PC-3 (cell line): Measurements from ENCODE around the gene MYBPH. TPM values are rescaled to one million over a fixed set of nuclear protein-coding genes. Genes with fewer than 3 reads are reported as not detected.

Experiments used
- ATAC-seq: fragments of 200-7000 bp; cut with Tn5 transposase; 2 replicates; pipeline ENCODE4 v1.9.1; 2020; ENCODE audit warnings: mild to moderate bottlenecking, moderate library complexity
- BruUV-seq: library from RNA; stranded (reverse); fragments of 400-500 nt; replicated peaks from 2 replicates; lab custom pipeline; 2021; lab: Mats Ljungman, UMichigan
- CTCF ChIA-PET: fragments of 300-600 bp; sonication (Branson Sonifier 250); formaldehyde crosslinking; loops from one replicate; lab custom pipeline; 2022; ENCODE audit warnings: antibody characterized with exemption; lab: Charles Lee
- POLR2A ChIA-PET: fragments of 300-600 bp; sonication (Branson Sonifier 250); formaldehyde crosslinking; loops from one replicate; lab custom pipeline; 2022; ENCODE audit warnings: antibody characterized with exemption; ENCODE audit not compliant: unreplicated experiment; lab: Charles Lee
- DNase-seq: peaks from one replicate; pipeline ENCODE4 v3.0.0-alpha.2; 2015
- H2AFZ ChIP-seq: fragments of 300-600 bp; sonication (generic); 2 replicates; pipeline ENCODE4 v1.6.0; 2016; ENCODE audit warnings: antibody characterized with exemption, low read length
- H3F3A ChIP-seq: fragments of 300-600 bp; sonication (generic); one replicate; pipeline ENCODE4 v1.6.0; 2017; ENCODE audit warnings: antibody characterized with exemption, low read length, control low read depth, mild to moderate bottlenecking; ENCODE audit not compliant: unreplicated experiment
- H3K27ac ChIP-seq: fragments of 300-600 bp; sonication (generic); 2 replicates; pipeline ENCODE4 v1.5.1; 2016; ENCODE audit warnings: mild to moderate bottlenecking, low read length
- H3K27me3 ChIP-seq: fragments of 300-600 bp; sonication (generic); 2 replicates; pipeline ENCODE4 v1.6.1; 2016; ENCODE audit warnings: low read length, mixed read lengths
- H3K36me3 ChIP-seq: fragments of 300-600 bp; sonication (generic); 2 replicates; pipeline ENCODE4 v1.6.1; 2016; ENCODE audit warnings: low read depth, mixed run types, low read length, mixed read lengths
- H3K4me1 ChIP-seq: fragments of 300-600 bp; sonication (generic); 2 replicates; pipeline ENCODE4 v1.5.1; 2016; ENCODE audit warnings: low read length; ENCODE audit not compliant: insufficient read depth
- H3K4me2 ChIP-seq: fragments of 300-600 bp; sonication (generic); 2 replicates; pipeline ENCODE4 v1.6.0; 2016; ENCODE audit warnings: low read length
- H3K4me3 ChIP-seq: fragments of 300-600 bp; sonication (generic); 2 replicates; pipeline ENCODE4 v1.5.1; 2016; ENCODE audit warnings: mild to moderate bottlenecking, low read length, mixed read lengths
- H3K79me2 ChIP-seq: fragments of 300-600 bp; sonication (generic); 2 replicates; pipeline ENCODE4 v1.6.1; 2017; ENCODE audit warnings: low read length, mixed read lengths
- H3K9ac ChIP-seq: fragments of 300-600 bp; sonication (generic); 2 replicates; pipeline ENCODE4 v1.6.0; 2016; ENCODE audit warnings: mild to moderate bottlenecking, low read length
- H3K9me2 ChIP-seq: fragments of 300-600 bp; sonication (generic); replicated peaks from 2 replicates; pipeline ENCODE4 v1.6.1; 2016; ENCODE audit warnings: mixed run types, low read length, mixed read lengths
- H3K9me3 ChIP-seq: fragments of 300-600 bp; sonication (generic); 2 replicates; pipeline ENCODE4 v1.6.1; 2016; ENCODE audit warnings: low read length, mixed read lengths
- H4K20me1 ChIP-seq: fragments of 300-600 bp; sonication (generic); 2 replicates; pipeline ENCODE4 v1.6.1; 2016; ENCODE audit warnings: low read length, mixed read lengths
- EZH2 ChIP-seq: fragments of 300-600 bp; sonication (generic); IDR thresholded peaks from one replicate; pipeline ENCODE4 v1.6.1; 2017; ENCODE audit warnings: antibody characterized with exemption, mild to moderate bottlenecking, low read length; ENCODE audit not compliant: unreplicated experiment
- EZH2phosphoT487 ChIP-seq: fragments of 300-600 bp; sonication (generic); IDR thresholded peaks from 2 replicates; pipeline ENCODE4 v1.6.1; 2018; ENCODE audit warnings: mild to moderate bottlenecking, antibody characterized with exemption, low read length, borderline replicate concordance
- intact Hi-C: fragments of 100-400 bp; cut with micrococcal nuclease; formaldehyde crosslinking; loops from 2 replicates; pipeline ENCODE4 v1.9.0; 2023
- total RNA-seq: library from RNA; depleted of rRNA; stranded (reverse); fragments of >200 nt; gene quantifications from 2 replicates; pipeline ENCODE4 v1.2.3, GENCODE V29; 2014; rRNA removed
- TF ChIP-seq, protein P1 (sequence below): fragments of 300-600 bp; sonication (generic); conservative IDR thresholded peaks from 2 replicates; pipeline ENCODE4 v1.5.1; 2017; ENCODE audit warnings: antibody characterized with exemption, low read depth, mild to moderate bottlenecking, low read length

The MYBPH gene
- total RNA-seq, 1 experiment from 2014 or later: not detected

DNA sequence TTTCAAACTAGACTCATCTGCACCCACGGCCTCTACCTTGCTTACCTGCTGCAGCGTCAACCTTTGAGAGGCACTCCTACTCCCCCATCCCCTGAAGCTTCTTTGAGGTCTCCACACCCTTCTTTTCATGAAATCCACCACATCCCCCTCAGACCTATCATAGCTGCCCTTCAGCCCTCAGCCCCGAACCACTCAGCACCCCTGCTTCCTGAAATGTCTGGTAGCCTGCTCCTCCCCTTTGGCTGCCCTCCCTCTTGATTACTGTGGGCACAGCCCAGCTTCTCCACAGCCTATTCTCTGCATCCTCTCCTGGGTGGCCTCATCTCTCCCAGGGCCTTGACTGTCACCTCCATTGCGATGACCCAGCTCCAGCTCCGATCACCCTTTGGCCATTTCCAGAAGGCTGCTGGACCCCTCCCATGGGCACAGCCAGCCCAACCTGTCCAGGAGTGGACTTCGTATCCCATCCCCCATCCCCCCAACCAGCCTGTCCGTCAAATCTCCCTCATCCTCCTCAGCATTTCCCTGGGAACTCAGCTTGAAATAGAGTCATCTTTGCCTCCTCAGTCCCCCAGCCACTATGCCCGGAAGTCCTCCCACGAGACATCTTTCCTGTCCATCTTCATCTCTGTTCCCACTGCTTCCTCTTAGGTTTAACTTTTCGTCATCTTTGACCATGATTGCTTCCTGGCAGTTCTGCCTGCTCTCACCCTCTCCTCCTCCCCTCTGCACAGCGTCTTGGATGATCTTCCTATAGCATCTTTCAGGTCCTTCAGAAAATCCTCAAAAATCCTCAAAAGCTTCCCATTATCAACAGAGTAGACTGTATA lies 54.2 kb downstream of the MYBPH start:
- POLR2A ChIA-PET: no interaction called here
- H2AFZ ChIP-seq: no peak overlapping the region
- TF ChIP-seq EZH2phosphoT487 (no peak), EZH2 (no peak)
- TF ChIP-seq, protein P1, sequence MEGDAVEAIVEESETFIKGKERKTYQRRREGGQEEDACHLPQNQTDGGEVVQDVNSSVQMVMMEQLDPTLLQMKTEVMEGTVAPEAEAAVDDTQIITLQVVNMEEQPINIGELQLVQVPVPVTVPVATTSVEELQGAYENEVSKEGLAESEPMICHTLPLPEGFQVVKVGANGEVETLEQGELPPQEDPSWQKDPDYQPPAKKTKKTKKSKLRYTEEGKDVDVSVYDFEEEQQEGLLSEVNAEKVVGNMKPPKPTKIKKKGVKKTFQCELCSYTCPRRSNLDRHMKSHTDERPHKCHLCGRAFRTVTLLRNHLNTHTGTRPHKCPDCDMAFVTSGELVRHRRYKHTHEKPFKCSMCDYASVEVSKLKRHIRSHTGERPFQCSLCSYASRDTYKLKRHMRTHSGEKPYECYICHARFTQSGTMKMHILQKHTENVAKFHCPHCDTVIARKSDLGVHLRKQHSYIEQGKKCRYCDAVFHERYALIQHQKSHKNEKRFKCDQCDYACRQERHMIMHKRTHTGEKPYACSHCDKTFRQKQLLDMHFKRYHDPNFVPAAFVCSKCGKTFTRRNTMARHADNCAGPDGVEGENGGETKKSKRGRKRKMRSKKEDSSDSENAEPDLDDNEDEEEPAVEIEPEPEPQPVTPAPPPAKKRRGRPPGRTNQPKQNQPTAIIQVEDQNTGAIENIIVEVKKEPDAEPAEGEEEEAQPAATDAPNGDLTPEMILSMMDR: no peak
- no peak overlapping the region for H3K4me3 ChIP-seq
- peaks cover 40% of the 10 kb centered on the region for H3K27me3 ChIP-seq
- no peak for DNase-seq
- H3K4me2 ChIP-seq: no peak overlapping the region
- no peak overlapping the region for H3K9ac ChIP-seq
- ATAC-seq: no peak
- H3K9me2 ChIP-seq: no peaks in the 10 kb centered on the region
- no peaks in the 10 kb centered on the region for H4K20me1 ChIP-seq
- no TSS peak for BruUV-seq
- H3K4me1 ChIP-seq: no peaks in the 10 kb centered on the region
- CTCF ChIA-PET: no interaction called here
- H3K9me3 ChIP-seq: no peaks in the 10 kb centered on the region
- H3F3A ChIP-seq: no peaks in the 10 kb centered on the region
- no peak overlapping the region for H3K27ac ChIP-seq
- no peaks in the 10 kb centered on the region for H3K36me3 ChIP-seq
- H3K79me2 ChIP-seq: no peaks in the 10 kb centered on the region
- intact Hi-C loops: no loop called here

DNA sequence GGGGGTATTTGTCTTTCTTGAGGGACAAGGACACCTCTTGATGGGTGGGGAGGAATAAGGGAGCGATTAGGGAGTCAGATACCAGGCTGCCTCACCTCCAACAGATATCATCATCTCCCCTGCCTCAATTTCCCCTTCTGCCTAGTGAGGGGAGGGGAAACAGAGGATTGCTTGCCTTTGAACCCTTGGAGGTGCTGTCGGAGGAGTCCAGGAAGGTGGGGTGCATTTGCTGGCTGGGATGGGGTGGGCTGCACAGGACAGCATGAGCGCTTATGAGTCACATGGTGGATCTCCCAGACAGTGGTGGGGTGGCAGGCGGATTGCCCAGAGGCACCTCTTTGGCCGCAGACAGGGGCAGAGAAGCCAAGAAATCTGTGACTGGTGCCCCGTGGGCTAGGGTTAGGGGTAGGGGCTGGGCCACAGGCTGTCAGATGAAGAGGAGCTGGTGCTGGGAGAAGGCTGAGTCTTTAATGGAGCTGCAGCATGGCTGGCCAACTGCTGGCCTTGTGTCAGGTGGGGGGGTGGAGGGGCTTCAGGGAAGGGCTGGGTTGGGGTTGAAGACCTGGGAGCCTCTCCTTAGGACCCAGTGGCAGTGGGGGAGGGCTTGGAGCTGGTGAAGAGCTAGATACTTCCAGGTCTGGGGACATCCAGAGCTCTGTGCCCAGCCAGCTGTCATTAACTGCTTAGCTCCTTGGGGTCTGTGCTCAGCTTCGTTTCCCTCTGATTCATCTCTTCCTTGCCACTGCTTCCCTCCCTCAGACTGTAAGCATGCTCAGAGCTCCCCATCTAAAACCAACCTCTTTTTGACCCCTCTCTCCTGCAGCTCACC lies 55.1 kb downstream of the MYBPH start:
- no peak for DNase-seq
- no peaks in the 10 kb centered on the region for H3K9me2 ChIP-seq
- H3K36me3 ChIP-seq: no peaks in the 10 kb centered on the region
- ATAC-seq: no peak
- H3K79me2 ChIP-seq: no peaks in the 10 kb centered on the region
- POLR2A ChIA-PET: no interaction called here
- BruUV-seq: no TSS peak
- peaks cover 48% of the 10 kb centered on the region for H3K27me3 ChIP-seq
- H3K9ac ChIP-seq: no peak overlapping the region
- intact Hi-C loops: no loop called here
- H3K4me3 ChIP-seq: no peak overlapping the region
- no peak overlapping the region for H3K4me2 ChIP-seq
- CTCF ChIA-PET: interaction anchor here (1.1 kb wide), 1 partner anchor 8 kb away, joined by 7 read pairs; no protein-coding TSS in a partner anchor
- no peaks in the 10 kb centered on the region for H4K20me1 ChIP-seq
- no peak overlapping the region for H3K27ac ChIP-seq
- H3K9me3 ChIP-seq: no peaks in the 10 kb centered on the region
- H2AFZ ChIP-seq: no peak overlapping the region
- TF ChIP-seq, protein P1: no peak
- TF ChIP-seq EZH2 (no peak), EZH2phosphoT487 (no peak)
- no peaks in the 10 kb centered on the region for H3F3A ChIP-seq
- no peaks in the 10 kb centered on the region for H3K4me1 ChIP-seq

Other genes with a start within 250 kb of the MYBPH start
- gene KLHL12, start 248.6 kb downstream of the MYBPH start, total RNA-seq: 25.2 and 26.7 TPM in 2 replicates
- 137 and 150 TPM in 2 replicates for gene ADIPOR1, start 217.5 kb downstream of the MYBPH start, total RNA-seq
- gene CYB5R1, start 208.6 kb downstream of the MYBPH start, total RNA-seq: 58.7 and 66.2 TPM in 2 replicates
- gene TMEM183A, start 168.5 kb downstream of the MYBPH start, total RNA-seq: 119 and 122 TPM in 2 replicates
- gene PPFIA4, start 149.3 kb downstream of the MYBPH start, total RNA-seq: 3.4 and 12.1 TPM in 2 replicates
- not detected in 2 replicates for gene MYOG, start 89.8 kb downstream of the MYBPH start, total RNA-seq
- 1.4 and 3.9 TPM in 2 replicates for gene ADORA1, start 48.1 kb downstream of the MYBPH start, total RNA-seq
- not detected in 2 replicates for gene CHI3L1, start 10.9 kb upstream of the MYBPH start, total RNA-seq
- gene CHIT1, start 53.8 kb upstream of the MYBPH start, total RNA-seq: 0.06 TPM in 1 of 2 replicates, not detected in the other
- 2.2 and 2.4 TPM in 2 replicates for gene BTG2, start 129.7 kb upstream of the MYBPH start, total RNA-seq
- gene FMOD, start 175.3 kb upstream of the MYBPH start, total RNA-seq: not detected in 2 replicates